NCI-H2227 (cell line): Measurements from ENCODE around the gene SWI5.

Experiments
- DNase-seq: peaks from one replicate; lab custom pipeline; 2025; ENCODE audit not compliant: unreplicated experiment; lab: John Stamatoyannopoulos, UW

The SWI5 gene

DNA sequence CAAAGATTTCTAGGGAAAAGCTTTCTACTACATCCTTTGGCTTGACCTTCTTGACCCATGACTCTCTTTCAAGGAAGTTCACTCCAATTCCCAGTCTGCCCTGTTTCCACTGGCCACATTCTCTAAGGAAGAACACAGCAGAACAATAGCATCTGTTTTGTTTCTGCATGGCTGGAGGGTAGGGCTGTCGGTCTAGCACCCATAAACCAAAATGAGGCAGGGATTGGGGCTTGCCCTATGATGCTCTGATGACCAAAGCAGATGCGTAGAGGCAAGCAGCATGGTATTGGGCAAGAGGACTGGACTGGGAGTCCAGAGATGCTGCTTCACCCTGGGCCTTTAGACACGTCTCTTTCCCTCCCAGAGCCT is 24.4 kb upstream of the SWI5 start:
- no peak for DNase-seq

DNA sequence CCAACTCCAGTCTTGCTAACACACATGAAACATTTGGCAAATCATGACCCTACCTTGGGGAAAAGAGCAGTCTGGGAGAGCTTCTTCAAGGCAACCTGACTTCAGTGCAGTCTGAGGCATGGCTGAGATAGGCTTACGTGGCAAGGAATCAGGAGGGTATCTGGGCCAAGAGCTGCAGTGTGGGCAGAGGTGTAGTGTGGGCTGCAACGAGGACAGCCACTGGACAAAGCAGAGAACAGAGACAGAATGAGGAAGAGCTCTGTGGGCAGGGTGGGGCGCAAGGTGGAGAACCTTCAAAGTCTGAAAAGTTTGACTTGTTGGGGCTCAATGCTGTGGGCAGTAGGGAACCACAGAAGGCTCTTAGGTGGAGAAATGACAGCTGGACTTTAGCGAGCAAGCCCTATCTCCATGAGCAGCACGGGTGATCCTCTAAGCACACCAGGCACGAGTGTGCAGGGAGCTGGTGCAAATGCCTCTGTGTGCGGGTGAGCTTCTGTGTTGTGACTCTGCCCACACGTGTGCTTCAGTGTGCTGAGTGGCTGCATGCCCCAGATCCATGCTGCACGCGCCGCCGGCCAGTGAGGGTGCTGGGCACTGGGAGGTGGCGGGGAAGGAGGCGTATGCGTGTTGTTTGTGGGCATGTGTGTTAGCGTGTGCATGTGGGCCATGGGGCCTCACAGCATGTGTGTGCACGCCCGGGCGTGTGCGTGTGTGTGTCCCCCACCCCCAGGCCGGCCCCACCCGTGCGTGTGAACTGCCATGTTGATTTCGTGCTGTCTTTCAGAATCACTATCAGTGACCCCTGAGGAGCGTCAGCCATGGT is 23.5 kb upstream of the SWI5 start:
- no peak for DNase-seq

DNA sequence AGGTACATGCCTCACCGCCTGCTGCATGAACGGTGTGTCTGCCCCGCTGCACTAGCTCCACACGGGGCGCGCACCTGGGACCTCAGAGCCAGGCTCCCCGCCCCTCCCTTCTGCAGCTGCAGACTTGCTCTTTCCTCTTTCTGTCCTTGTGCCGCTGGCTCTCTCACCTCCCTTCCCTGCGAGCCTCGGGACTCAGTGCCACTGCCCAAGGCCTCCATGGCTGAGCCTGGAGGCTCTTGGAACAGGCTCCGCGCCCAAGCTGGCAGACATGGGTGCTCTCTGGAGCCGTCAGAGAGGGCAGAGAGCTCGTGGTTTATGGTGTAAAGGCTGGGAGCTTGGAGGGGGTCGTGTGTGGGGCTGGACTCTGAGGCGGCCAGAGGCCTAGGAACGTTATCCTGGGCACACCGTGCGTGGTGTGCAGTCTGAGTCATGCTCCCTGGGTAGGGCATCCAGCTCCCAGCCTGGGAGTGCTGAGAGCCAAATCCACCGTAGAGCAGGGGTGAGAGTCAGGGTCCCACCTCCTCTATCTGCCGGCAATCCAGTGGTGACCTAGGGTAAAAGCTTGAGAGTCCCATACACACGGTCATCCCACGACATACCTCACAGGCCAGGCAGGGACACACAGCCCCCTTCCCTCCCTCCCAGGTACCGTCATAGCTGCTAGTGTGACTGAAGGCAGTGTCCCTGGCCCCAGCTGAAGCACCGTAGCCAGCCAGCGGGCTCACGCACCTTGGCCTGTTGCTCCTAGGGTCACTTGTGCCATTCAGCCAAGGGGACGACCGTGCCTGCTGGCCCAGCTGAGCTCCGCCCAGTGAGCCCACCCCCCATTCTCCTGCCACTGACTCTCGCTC is 22.7 kb upstream of the SWI5 start:
- no peak for DNase-seq

DNA sequence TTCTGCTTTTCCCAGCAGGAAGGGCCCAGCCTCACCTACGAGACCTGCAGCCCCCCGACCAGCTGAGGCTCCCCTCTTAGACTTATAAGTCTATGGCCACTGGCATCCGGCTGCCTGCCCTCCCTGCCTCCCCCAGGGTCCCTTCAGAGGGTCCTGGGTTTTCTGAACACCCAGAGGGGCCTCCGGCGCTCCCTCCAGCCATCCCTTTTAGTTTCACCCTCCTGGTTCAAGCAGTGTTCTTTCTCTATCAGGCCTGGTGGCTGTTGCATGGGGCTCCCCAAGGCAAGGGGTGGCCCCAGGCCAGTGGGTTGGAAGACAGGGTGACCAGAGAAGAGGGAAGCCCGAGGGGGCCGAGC is 22.1 kb upstream of the SWI5 start:
- DNase-seq: no peak

DNA sequence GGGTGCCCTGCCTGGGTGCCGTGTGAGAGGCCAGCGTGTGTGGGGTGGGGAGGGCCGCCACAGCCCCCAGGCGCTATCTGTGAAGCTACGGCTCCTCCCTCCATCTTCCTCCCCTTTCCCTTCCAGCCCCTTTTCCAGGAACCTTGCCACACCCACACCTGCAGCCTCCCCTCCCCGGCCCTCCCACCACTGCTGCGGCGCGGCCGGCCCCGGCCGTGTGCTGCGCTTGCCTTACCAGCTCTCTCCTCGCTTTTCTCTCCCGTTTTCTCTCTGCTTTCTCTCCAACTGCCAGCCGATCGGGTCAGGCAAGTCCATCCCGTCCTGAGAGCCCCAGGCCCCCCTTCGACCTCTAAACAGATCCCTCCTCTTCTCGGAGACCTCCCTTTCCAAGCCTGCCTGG is 21.7 kb upstream of the SWI5 start:
- no peak for DNase-seq

DNA sequence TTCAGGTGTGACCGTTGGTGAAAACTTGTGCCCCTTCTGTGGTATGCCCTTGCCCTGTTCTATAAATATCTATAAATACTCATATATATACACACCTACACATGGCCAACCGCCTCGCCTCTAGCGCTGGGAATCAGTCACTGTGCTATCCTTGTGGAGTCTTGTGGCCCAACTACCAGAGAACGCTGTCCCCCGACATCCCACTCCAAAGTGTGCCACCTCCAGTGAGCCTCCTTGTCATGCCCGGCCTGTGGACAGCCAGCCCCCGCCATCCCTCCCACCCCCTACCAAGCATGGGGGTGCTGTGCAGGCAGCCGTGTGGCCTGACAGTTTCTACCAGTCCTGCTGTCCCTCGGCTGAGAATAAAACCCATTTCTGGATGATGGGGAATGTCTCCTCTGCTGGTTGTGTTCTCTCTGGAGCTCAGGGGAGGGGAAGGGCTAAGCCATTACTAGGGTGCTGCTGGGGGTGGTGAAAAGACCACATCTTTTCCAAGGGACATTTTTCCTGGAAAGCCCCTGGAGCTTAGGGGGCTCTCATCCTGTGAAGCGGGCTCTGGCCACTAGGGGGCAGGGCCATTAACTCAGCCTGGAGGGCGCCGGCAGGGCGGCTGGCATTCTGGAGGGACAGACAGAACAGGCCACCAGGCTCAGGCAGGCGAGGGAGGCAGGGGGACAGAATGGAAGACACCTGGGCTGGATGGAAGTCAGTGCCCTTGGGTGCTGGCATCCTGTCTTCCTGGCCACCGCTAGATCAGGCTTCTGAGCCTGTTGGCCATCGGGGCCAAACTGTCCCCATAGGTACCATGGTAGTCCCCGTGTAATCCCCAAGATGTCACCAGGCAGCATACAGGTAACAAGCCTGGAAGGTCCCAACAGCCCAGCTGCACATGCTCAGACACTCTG is 21.0 kb upstream of the SWI5 start:
- peak; percentile 70 for DNase-seq

DNA sequence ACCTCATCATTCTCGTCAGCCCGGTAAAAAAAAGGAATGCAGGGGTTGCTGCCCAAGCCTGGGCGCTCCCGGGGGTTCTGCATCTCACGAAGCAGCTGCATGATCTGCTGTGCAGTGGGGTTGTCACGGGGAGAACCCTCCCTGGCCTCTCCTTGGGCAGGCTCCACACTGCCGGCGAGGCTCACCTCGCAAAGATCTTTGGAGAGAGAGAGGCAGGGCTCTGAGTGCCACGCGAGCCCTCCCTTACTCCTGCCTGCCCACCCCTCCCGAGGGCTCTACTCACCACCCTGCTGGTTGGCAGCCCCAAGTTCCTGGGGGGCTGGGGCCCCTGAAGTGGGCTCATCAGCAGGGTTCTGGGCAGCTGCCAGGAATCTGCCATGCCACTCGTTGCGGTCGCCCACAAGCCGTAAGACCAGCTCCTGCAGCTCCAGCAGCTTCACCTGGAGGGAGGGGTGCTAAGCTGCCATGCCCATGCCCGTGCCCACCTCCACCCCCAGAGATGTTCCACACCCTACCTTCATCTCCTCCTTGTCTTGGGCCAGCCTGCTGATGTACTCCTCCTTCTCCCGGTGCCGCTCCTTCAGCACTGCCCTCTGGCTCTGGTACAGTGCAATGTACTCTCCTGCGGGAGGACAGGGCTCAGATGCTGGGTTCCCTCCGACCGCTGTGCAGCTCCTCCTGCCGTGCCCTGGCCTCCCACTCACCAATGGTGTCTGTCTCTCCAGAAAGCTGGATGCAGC is 18.8 kb upstream of the SWI5 start:
- DNase-seq: no peak

DNA sequence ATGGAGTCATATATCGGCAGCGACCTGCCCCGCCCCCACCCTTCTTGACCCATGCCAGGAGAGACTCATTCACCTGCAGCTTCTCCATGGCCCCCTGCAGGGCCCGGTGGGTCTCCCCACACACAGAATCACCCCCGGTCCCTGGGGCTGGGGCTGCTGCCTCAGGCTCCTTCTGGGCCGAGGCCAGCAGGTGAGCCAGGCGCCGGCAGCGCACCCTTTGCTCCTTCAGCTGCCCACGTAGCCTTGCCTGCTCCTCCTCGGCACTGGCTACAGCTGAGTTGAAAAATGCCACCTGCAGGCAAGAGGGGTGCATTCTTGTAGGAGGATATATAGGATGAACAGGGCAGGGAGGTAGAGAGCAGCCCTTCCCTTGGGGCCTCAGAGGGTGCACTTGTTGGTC is 18.2 kb upstream of the SWI5 start:
- DNase-seq: no peak

DNA sequence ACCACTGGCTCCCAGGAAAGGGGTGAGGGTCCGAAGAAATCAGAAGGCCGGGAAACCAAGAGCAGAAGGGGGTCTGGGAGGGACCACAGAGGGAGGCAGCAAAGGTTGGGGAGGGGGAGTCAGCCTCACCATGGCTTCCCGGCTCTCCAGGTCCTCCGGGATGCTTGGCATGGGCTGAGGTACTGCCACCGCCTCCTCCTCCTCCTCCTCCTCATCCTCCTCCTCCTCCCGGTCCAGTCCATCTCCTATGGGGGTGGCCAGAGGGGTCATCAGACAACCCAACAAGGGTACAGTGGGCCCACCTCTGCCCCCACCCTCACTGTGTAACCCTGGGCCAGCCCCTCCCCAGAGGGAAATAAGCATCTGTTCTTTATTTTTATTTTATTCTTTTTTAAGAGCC is 17.8 kb upstream of the SWI5 start:
- DNase-seq: no peak

DNA sequence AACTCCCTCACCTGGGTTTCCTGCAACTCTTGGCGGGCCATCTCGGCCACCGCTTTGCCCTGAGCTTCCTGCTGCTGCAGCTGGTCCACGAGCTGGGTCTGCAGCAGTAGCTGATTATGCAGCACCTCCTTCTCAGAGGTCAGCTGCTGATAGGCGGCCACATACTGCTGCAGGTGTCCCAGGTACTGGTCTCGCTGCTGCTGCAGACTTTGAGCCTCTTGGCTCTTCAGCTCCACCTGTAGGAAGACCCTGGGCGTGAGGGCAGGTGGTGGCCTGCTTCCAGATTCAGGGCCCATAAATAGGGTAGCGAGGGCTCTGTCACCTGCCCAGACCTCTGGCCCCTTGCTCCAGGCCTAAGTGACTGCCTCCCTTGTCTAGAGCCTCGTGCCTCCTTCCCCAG is 16.9 kb upstream of the SWI5 start:
- DNase-seq: no peak

DNA sequence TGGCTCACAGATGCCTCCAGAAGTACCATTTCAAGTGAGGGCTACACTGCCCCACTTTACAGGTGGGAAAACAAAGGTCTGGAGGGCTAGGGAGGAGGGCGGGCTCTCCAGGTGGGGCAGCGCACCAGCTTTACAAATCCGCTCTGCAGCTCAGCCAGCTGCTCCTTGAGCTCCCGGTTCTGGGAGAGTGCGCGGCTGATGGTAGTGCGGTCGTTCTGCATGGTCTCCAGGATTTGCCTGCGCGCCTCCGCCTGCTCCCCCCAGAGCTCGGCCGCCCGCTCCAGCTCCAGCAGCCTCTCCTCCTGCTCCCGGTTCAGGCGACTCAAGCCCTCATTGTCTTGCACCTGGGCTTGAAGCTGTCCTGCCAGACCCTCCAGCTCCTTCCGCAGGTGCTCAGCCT is 15.7 kb upstream of the SWI5 start:
- DNase-seq: no peak

DNA sequence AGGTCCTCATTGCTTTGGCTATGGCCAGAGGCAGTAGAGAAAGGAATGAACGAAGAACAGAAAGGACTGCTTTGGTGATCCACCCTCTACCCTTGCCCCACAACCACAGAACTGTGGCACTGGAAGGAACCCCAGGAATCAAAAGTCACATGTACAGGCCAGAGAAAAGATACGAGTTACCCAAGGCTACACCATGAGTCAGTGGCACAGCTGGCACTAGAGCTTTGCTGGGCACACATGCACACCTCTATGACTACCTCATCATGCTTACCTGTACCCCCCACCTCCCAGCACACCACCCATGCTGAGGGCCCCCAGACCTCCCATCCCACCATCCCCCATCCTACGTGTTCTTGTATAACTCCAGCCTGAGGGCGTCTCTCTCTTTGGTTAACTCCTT is 13.4 kb upstream of the SWI5 start:
- no peak for DNase-seq

DNA sequence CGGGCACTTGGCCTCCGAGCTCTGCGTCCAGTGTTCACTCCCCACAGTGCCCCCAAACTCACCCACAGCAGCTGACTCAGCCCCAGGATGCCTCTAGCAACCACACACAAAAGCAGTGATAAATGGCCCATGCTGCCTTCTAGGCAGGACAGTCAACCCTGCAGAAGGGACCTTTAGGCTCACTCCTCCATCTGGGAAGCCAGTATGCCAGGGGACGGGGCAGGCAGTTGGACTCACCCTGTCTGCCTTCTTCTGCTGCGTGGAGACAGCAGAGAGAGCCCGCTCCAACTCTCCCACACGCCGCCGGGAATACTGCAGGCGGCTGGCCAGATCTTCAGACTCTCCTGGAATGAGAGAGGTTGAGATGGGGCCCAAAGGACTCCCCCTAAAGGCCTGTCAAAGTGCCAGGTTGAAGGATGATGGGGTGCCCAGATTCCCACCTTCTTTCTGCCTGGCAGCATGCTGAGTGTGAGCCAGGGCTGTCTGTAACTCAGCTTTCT is 10.7 kb upstream of the SWI5 start:
- DNase-seq: no peak

DNA sequence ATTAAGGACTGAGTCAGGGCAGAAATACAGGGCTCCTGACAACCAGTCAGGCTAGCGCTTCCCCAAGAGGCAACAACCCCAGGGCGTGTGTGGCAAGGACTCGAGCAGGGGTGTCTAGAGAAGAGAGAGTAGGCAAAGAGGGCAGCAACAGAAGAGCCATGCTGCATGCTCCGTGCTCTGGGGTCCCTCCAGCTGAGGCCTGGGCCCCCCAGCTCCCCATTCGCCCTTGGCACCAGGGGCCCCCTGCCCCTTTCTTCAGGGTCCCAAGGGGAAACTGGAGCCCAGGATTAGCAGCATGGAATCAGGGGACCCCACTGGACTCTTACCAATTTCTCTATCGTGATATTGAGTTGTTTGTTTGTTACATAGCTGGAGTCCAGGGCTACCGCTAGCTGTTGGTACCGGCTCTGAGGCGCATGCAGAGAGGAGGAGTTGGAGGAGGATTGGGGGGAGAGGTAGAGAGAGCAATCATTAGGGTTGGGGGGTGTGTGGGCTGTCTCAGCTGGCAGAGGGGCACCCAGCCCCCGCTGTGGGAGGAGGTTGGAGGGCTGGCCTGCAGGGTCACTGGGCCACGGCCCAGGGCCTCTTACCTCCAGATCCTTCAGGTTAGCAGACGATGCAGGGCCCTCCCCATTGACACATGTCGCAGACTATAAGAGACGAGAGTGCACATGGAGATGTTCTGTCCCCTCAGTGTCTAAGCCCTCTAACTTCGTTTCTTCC is 9.0 kb upstream of the SWI5 start:
- DNase-seq: no peak

DNA sequence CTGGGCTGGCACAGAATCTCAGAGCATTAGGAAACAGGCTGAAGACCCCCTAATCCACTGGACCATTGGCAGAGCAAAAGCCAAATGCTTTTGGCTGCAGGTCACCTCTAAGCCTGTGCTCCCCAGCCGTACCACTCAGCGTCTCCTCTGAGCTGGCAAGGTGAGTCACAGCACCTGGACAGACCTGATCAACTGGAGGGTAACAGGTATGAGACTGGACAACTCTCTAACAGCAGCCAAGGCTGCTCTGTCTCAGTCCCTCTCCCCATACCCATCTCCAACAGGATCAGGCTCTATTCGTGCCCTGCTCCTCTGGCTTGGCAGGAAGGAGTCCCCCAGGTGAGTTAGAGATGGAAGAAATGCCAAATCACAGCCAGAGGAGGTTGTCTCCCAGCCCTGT is 5.0 kb upstream of the SWI5 start:
- no peak for DNase-seq

DNA sequence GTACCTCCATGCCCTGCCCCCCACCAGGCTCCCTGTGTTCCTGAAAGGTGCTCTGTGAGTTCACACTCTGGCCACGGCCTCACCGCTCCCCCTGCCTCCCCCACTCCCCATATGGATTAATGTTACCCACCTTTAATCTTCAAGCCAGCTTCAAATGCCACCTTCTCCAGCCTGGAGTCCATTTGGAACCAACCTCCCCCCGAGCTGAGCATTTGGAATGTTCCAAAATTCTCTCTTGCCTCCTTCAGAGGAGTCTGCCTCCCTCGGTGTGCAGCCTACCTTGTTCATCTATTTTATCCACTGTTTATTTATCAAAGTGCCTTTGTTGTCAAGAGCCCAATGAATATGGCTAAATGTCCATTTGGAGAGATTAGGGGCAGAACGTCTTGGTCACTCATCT is 4.6 kb upstream of the SWI5 start:
- DNase-seq: no peak

DNA sequence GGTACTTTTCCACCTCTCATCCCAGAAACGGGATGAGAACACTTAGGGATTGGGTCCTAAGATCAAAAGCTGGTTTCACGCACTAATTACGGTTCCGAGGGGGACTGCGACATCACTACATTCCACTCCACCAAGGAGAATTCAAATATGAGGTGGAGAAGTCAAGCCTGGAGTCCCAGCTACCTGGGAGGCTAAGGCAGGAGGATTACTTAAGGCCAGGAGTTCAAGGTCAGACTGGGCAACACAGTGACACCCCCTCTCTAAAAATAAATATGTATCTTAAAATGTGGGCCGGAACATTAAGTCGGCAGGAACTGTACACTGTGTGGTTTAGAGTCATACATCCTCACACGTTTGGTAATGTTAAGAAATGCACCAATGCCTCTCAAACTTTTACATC is 1.8 kb upstream of the SWI5 start:
- DNase-seq: no peak

DNA sequence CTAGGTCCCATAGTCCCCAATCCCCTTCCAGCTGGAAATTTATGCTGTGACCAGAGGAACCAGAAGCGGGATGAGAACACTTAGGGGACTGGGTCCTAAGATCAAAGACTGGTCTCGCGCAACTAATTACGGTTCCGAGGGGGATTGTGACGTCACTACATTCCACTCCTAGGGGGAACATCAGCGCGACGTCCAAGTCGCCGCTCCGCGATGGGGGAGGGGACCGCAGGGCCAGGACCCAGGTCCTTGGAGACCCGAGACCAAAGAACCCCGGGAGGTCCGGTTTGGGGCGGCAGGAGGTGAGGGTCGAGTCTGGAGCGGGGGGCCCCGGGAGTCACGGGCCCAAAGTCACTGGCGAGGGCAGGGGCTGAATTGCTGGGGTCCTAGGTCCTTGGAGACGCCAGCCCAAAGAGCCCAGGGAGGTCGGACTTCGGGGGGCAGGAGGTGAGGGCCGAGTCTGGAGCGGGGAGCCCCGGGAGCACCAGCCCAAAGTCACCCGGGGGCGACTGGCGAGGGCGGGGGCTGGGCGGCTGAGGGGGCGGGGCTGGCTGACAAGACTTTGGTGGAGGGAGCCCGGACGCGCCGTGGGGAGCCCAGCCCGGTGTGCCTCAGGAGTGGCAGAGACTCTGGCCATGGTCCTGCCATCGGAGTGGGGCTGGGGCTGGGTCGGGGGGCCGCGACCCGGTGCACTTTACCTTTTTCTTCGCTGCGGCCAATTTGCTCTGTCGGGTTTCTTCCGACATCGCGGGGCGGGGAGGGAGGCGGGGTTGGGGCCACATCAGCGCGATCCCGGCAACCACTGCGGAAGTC is 673 bp upstream of the SWI5 start, which contains the start of gene GOLGA2:
Gene GOLGA2, minus strand, starts transcription at position 810 of the 810 bp plus-strand sequence. Its CDS starts 31 bp downstream, at position 779.
- DNase-seq: peak; percentile 28
